SU-DHL-6 (cell line): ENCODE data around the gene MPHOSPH8.

ENCODE experiments used
- H2AFZ ChIP-seq: fragments of 200-600 bp; sonication (generic); 2 replicates; pipeline ENCODE4 v1.6.1; 2014; ENCODE audit warnings: low read depth, mild to moderate bottlenecking, moderate library complexity, mixed read lengths, antibody characterized with exemption, low read length; ENCODE audit not compliant: severe bottlenecking
- H3F3A ChIP-seq: fragments of 200-600 bp; shearing (Covaris generic); 2 replicates; pipeline ENCODE4 v1.6.0; 2016; ENCODE audit warnings: antibody characterized with exemption, mild to moderate bottlenecking; ENCODE audit not compliant: insufficient read depth
- H3K27ac ChIP-seq: fragments of 200-600 bp; sonication (generic); 2 replicates; pipeline ENCODE4 v1.5.1; 2016; ENCODE audit warnings: low read depth, mild to moderate bottlenecking, low read length, moderate library complexity, mixed read lengths
- H3K27me3 ChIP-seq: fragments of 200-600 bp; sonication (generic), shearing (Covaris generic); 2 replicates; pipeline ENCODE4 v1.6.0; 2014; ENCODE audit warnings: mild to moderate bottlenecking, low read length
- H3K36me3 ChIP-seq: fragments of 200-600 bp; sonication (generic); 2 replicates; pipeline ENCODE4 v1.6.1; 2014; ENCODE audit warnings: mild to moderate bottlenecking, low read length, mixed read lengths
- H3K4me2 ChIP-seq: fragments of 300-600, 200-600 bp; shearing (Covaris generic), sonication (generic); 2 replicates; pipeline ENCODE4 v1.6.0; 2014; ENCODE audit warnings: low read length, low read depth, mild to moderate bottlenecking; ENCODE audit not compliant: poor library complexity, severe bottlenecking
- H3K4me3 ChIP-seq: fragments of 200-600 bp; sonication (generic); 2 replicates; pipeline ENCODE4 v1.5.1; 2014; ENCODE audit warnings: antibody characterized with exemption, low read length, mild to moderate bottlenecking, mixed read lengths; ENCODE audit not compliant: insufficient read depth, poor library complexity, severe bottlenecking
- H3K79me2 ChIP-seq: fragments of 200-600 bp; sonication (generic); 2 replicates; pipeline ENCODE4 v1.6.1; 2014; ENCODE audit warnings: mild to moderate bottlenecking, low read length, moderate library complexity; ENCODE audit not compliant: insufficient read depth
- H3K9ac ChIP-seq: fragments of 200-600 bp; sonication (generic); 2 replicates; pipeline ENCODE4 v1.7.0; 2014; ENCODE audit warnings: mild to moderate bottlenecking, low read length
- H3K9me2 ChIP-seq: fragments of 200-600 bp; sonication (generic); replicated peaks from 2 replicates; pipeline ENCODE4 v1.6.1; 2014; ENCODE audit warnings: low read length; ENCODE audit not compliant: insufficient read depth
- H3K9me3 ChIP-seq: fragments of 200-600 bp; sonication (generic); 2 replicates; pipeline ENCODE4 v1.6.1; 2014; ENCODE audit warnings: low read length, mixed read lengths; ENCODE audit not compliant: insufficient read depth
- H4K20me1 ChIP-seq: fragments of 200-600 bp; sonication (generic); 2 replicates; pipeline ENCODE4 v1.6.1; 2014; ENCODE audit warnings: low read depth, mild to moderate bottlenecking, antibody characterized with exemption, low read length, moderate library complexity, mixed read lengths
- EZH2phosphoT487 ChIP-seq: fragments of 200-600 bp; sonication (generic), shearing (Covaris generic); conservative IDR thresholded peaks from 2 replicates; pipeline ENCODE4 v1.6.1; 2018; ENCODE audit warnings: mild to moderate bottlenecking, antibody characterized with exemption, low read length, moderate library complexity, mixed read lengths
- TF ChIP-seq, protein P1 (sequence below): fragments of 200-600 bp; sonication (generic); IDR thresholded peaks from one replicate; pipeline ENCODE4 v1.5.1; 2017; ENCODE audit warnings: antibody characterized with exemption, mild to moderate bottlenecking, low read length, moderate library complexity; ENCODE audit not compliant: insufficient read depth, poor library complexity, severe bottlenecking

Gene MPHOSPH8

DNA sequence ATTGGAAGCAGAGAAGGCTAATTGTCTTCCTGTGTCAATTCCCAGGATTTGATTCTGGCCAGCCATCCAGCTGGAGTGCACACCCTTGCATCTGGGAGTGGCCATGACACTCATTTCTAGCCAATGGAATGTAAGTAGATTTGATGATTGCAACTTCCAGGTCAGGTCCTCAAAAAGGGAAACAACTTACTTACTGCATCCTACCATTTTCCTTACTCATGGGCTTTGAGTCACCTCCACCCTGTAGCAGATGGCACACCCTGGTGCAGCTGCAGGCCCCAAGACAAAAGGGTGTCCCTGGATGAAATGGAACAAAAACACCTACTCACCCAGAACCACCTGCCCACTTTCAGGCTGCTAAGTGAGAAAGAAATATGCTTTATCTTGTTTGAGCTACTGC is 27.3 kb upstream of the MPHOSPH8 start:
- H3F3A ChIP-seq = no peaks in the 10 kb centered on the region; the same call in 1 of the 2 replicates
- no peaks in the 10 kb centered on the region for H4K20me1 ChIP-seq
- no peaks in the 10 kb centered on the region for H3K36me3 ChIP-seq
- H3K79me2 ChIP-seq = peaks cover 7% of the 10 kb centered on the region; the same call in 1 of the 2 replicates
- H3K9me3 ChIP-seq = peaks cover 12% of the 10 kb centered on the region; the same call in 1 of the 2 replicates
- no peak overlapping the region for H3K27ac ChIP-seq
- H3K4me3 ChIP-seq = no peak overlapping the region
- H3K9ac ChIP-seq = no peak overlapping the region
- H2AFZ ChIP-seq = no peak overlapping the region
- TF ChIP-seq EZH2phosphoT487 = no peak
- TF ChIP-seq, protein P1, sequence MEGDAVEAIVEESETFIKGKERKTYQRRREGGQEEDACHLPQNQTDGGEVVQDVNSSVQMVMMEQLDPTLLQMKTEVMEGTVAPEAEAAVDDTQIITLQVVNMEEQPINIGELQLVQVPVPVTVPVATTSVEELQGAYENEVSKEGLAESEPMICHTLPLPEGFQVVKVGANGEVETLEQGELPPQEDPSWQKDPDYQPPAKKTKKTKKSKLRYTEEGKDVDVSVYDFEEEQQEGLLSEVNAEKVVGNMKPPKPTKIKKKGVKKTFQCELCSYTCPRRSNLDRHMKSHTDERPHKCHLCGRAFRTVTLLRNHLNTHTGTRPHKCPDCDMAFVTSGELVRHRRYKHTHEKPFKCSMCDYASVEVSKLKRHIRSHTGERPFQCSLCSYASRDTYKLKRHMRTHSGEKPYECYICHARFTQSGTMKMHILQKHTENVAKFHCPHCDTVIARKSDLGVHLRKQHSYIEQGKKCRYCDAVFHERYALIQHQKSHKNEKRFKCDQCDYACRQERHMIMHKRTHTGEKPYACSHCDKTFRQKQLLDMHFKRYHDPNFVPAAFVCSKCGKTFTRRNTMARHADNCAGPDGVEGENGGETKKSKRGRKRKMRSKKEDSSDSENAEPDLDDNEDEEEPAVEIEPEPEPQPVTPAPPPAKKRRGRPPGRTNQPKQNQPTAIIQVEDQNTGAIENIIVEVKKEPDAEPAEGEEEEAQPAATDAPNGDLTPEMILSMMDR = no peak
- no peaks in the 10 kb centered on the region for H3K27me3 ChIP-seq
- H3K4me2 ChIP-seq = no peak overlapping the region
- H3K9me2 ChIP-seq = no peaks in the 10 kb centered on the region

DNA sequence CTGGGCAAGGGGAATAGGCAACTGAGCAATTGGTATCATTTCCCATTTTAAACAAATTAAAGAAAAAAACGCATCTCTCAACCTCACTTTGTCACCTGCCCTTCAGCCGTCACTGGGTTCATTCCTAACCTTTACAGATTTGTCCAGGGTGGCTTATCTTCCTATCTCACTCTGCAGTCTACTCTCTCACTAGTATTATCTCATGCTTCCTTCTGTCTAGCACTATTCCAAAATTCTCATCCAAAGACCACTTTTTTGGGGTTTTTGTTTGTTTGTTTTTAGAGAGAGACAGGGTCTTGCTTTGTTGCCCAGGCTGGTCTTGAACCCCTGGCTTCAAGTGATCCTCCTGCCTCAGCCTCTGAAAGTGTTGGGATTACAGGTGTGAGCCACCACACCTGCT is 26.7 kb upstream of the MPHOSPH8 start:
- no peak overlapping the region for H3K4me2 ChIP-seq
- no peaks in the 10 kb centered on the region for H3K36me3 ChIP-seq
- no peaks in the 10 kb centered on the region for H4K20me1 ChIP-seq
- H3K9ac ChIP-seq = no peak overlapping the region
- no peaks in the 10 kb centered on the region; the same call in 1 of the 2 replicates for H3F3A ChIP-seq
- H3K9me3 ChIP-seq = peaks cover 12% of the 10 kb centered on the region; the same call in 1 of the 2 replicates
- H3K9me2 ChIP-seq = no peaks in the 10 kb centered on the region
- TF ChIP-seq, protein P1 = no peak
- no peak for TF ChIP-seq EZH2phosphoT487
- no peak overlapping the region for H3K4me3 ChIP-seq
- H3K27ac ChIP-seq = no peak overlapping the region
- no peaks in the 10 kb centered on the region for H3K27me3 ChIP-seq
- H2AFZ ChIP-seq = no peak overlapping the region
- peaks cover 7% of the 10 kb centered on the region; the same call in 1 of the 2 replicates for H3K79me2 ChIP-seq

DNA sequence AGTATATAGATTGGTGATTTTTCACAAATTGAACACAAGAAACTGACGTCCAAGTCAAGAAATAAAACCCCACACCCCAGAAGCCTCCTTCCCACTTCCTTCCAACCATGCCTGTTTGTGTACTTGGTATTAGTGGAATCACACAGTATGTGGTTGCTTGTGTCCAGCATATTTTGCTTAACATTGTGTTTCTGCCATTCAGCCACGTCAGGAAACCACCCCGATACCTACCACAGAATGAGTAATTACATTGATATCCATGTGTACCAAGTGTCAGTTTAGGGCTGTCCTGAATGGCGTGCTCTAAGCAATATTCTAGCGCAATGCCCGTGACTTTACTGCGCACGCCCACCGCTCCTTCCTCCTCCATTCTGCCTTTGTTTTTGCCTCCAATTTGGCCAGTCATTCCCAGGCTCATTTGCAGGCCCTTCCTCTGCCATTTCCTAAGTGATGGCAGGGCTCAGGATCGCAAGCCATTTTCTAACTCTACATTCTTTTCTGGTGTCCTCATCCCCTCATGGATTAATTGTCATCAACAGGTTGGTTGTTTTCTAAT is 25.9 kb upstream of the MPHOSPH8 start:
- no peak overlapping the region for H3K27ac ChIP-seq
- no peaks in the 10 kb centered on the region for H3K36me3 ChIP-seq
- no peak overlapping the region for H2AFZ ChIP-seq
- H3F3A ChIP-seq = no peaks in the 10 kb centered on the region; the same call in 1 of the 2 replicates
- no peak overlapping the region for H3K4me3 ChIP-seq
- H3K9me2 ChIP-seq = no peaks in the 10 kb centered on the region
- peaks cover 4% of the 10 kb centered on the region; the same call in 1 of the 2 replicates for H3K79me2 ChIP-seq
- peaks cover 12% of the 10 kb centered on the region; the same call in 1 of the 2 replicates for H3K9me3 ChIP-seq
- H3K27me3 ChIP-seq = no peaks in the 10 kb centered on the region
- H3K4me2 ChIP-seq = no peak overlapping the region
- no peaks in the 10 kb centered on the region for H4K20me1 ChIP-seq
- no peak for TF ChIP-seq EZH2phosphoT487
- TF ChIP-seq, protein P1 = no peak
- H3K9ac ChIP-seq = no peak overlapping the region
